Chondrocyte (in vitro differentiated cells): ENCODE measurements around the gene BTG3. TPM values are rescaled to one million over a fixed set of nuclear protein-coding genes. Genes with fewer than 3 reads are reported as not detected.

Experiments used
- DNase-seq: peaks from one replicate; pipeline ENCODE4 v3.0.0; 2021; ENCODE audit warnings: mixed read lengths, low spot score
- H3K27ac Mint-ChIP-seq: one replicate; pipeline ENCODE4 v1.8.0; 2021; ENCODE audit warnings: mild to moderate bottlenecking, moderate library complexity, mixed read lengths; ENCODE audit not compliant: unreplicated experiment
- H3K27me3 Mint-ChIP-seq: 2 replicates; pipeline ENCODE4 v1.8.0; 2021; ENCODE audit warnings: low read depth, mixed read lengths
- H3K36me3 Mint-ChIP-seq: 2 replicates; pipeline ENCODE4 v1.8.0; 2021; ENCODE audit warnings: low read depth, mixed read lengths
- H3K4me1 Mint-ChIP-seq: 2 replicates; pipeline ENCODE4 v1.8.0; 2021; ENCODE audit warnings: low read depth, mild to moderate bottlenecking, mixed read lengths
- H3K4me3 Mint-ChIP-seq: one replicate; pipeline ENCODE4 v1.8.0; 2021; ENCODE audit warnings: mild to moderate bottlenecking, moderate library complexity, mixed read lengths; ENCODE audit not compliant: unreplicated experiment
- H3K9me3 Mint-ChIP-seq: 2 replicates; pipeline ENCODE4 v1.8.0; 2021; ENCODE audit warnings: low read depth, mixed read lengths
- total RNA-seq: library from RNA; stranded (reverse); gene quantifications from 3 replicates; pipeline ENCODE4 v1.2.1, GENCODE V29; 2021
- TF ChIP-seq, protein P1 (sequence below): fragments of 200-600 bp; sonication (generic); IDR thresholded peaks from 2 replicates; pipeline ENCODE4 v1.5.0; 2021; ENCODE audit warnings: antibody characterized with exemption, mild to moderate bottlenecking, moderate library complexity

The BTG3 gene
- total RNA-seq, 1 donor from 2014 or later, result 22.0 TPM

DNA sequence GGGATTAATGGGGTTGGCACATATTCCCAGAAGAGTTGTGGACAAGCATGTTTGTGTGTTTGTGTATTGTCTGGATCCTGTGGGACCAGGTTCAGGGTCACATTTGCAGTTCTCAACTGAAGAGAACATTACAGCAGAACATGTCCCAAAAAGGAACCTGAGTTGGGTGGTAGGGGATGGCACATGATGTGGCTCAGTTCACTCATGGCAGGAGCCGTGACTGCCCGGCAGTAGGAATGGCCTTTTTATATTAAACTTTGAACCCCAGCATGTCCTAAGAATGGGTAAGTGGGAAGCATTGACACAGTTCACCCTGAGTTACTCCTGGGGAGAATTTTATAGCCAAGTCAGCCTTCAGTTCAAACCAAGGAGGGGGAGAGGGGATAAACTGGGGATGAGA is 58.6 kb downstream of the BTG3 start:
- DNase-seq, result no peak
- Mint-ChIP-seq H3K27me3 (peaks cover 1% of the 10 kb centered on the region), H3K36me3 (no peaks in the 10 kb centered on the region), H3K9me3 (no peaks in the 10 kb centered on the region), H3K4me3 (no peak overlapping the region), H3K27ac (no peak overlapping the region), H3K4me1 (no peaks in the 10 kb centered on the region)
- TF ChIP-seq, protein P1, sequence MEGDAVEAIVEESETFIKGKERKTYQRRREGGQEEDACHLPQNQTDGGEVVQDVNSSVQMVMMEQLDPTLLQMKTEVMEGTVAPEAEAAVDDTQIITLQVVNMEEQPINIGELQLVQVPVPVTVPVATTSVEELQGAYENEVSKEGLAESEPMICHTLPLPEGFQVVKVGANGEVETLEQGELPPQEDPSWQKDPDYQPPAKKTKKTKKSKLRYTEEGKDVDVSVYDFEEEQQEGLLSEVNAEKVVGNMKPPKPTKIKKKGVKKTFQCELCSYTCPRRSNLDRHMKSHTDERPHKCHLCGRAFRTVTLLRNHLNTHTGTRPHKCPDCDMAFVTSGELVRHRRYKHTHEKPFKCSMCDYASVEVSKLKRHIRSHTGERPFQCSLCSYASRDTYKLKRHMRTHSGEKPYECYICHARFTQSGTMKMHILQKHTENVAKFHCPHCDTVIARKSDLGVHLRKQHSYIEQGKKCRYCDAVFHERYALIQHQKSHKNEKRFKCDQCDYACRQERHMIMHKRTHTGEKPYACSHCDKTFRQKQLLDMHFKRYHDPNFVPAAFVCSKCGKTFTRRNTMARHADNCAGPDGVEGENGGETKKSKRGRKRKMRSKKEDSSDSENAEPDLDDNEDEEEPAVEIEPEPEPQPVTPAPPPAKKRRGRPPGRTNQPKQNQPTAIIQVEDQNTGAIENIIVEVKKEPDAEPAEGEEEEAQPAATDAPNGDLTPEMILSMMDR, result no peak

DNA sequence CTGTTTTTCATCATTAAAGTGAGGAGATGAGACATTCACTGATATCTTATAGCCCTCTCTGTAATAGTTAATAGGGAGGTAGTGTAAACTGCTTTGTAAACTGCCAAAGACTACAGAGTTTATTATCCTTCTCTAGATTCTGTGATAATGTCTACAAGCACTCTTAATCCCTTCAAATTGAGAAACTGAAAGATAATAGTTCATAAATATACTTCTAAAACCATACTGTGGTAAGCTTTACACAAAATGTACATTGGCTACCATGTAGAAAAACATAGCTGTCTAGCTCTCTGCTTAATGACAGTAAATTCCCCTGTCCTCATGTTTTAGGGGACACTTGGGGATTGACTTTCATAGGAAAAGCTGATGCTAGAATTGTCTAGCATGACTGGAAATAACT is 60.3 kb downstream of the BTG3 start:
- H3K36me3 Mint-ChIP-seq, result no peaks in the 10 kb centered on the region
- H3K9me3 Mint-ChIP-seq, result no peaks in the 10 kb centered on the region
- peaks cover 1% of the 10 kb centered on the region for H3K27me3 Mint-ChIP-seq
- DNase-seq, result no peak
- no peak overlapping the region for H3K4me3 Mint-ChIP-seq
- TF ChIP-seq, protein P1, result no peak
- no peak overlapping the region for H3K27ac Mint-ChIP-seq
- H3K4me1 Mint-ChIP-seq, result no peaks in the 10 kb centered on the region

DNA sequence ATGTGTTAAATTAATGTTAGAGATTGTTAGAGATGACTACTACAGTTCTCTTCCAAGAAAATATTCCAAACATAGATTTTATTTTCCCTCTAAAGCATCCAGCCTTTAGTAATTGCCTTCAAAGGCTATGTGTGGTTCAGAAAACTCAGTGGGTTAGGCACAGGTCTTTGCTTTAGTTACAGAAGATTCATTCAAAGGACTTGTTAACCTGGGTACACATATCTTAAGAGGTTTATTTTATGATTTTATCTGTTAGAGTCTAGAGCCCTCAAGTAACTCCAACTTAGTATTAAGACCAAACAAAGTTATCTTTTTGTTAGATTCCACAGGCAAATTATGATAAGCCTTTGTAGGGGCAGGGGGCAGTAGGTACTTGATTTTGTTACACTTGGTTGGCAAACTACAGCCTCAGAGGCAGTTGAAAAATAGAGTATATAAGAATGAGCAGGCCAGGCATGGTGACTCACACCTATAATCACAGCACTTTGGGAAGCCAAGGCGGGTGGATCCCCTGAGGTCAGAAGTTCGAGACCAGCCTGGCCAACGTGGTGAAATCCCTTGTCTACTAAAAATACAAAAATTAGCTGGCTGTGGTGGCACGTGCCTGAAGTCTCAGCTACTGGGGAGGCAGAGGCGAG is 61.9 kb downstream of the BTG3 start:
- no peaks in the 10 kb centered on the region for H3K9me3 Mint-ChIP-seq
- DNase-seq, result no peak
- H3K4me1 Mint-ChIP-seq, result no peaks in the 10 kb centered on the region
- peaks cover 1% of the 10 kb centered on the region for H3K27me3 Mint-ChIP-seq
- no peak overlapping the region for H3K4me3 Mint-ChIP-seq
- no peaks in the 10 kb centered on the region for H3K36me3 Mint-ChIP-seq
- TF ChIP-seq, protein P1, result no peak
- H3K27ac Mint-ChIP-seq, result no peak overlapping the region

DNA sequence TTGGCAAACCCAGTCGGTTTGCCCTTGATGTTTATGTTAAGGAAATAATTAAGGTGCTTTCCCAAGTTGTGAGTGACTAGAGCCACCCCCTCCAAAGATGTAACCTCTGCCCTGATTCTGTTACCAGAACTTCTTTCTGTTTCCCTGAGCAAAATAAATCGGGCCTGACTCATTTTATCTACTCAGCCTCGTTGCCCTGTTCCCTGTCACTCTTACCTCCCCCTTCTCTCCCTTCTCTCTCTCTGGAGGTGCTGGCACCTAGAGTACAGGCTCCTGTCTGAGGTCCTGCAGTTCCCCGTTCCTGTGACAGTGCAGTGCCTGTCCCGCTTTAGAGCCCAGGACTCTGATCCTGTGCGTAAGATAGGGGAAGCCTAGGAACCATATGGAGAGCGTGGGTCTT is 64.4 kb downstream of the BTG3 start:
- Mint-ChIP-seq H3K27ac (no peak overlapping the region), H3K9me3 (no peaks in the 10 kb centered on the region), H3K4me3 (no peak overlapping the region), H3K36me3 (no peaks in the 10 kb centered on the region), H3K4me1 (no peaks in the 10 kb centered on the region), H3K27me3 (no peaks in the 10 kb centered on the region)
- TF ChIP-seq, protein P1, result no peak
- DNase-seq, result no peak

DNA sequence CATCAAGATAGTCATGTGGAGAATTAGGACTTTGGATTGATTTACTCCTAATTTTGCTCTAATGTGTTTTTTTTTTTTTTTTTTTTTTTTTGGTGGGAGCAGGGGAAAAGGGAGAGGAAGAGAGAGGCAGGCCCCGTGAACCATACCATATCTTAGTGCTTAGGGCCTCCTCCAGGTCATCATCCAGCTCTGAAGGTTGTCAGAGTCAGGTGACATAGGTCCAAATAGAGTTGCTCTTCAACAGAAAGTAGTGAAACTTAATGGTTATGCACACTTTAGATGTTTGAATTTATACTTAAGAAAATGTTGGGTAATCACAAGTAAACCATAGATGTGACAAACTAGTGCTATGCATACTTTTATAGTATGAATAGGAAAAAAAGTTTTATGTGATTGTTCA is 67.7 kb downstream of the BTG3 start:
- H3K27me3 Mint-ChIP-seq, result peaks cover 4% of the 10 kb centered on the region
- H3K36me3 Mint-ChIP-seq, result no peaks in the 10 kb centered on the region
- no peak for DNase-seq
- no peaks in the 10 kb centered on the region for H3K9me3 Mint-ChIP-seq
- H3K4me3 Mint-ChIP-seq, result no peak overlapping the region
- no peaks in the 10 kb centered on the region for H3K4me1 Mint-ChIP-seq
- TF ChIP-seq, protein P1, result no peak
- no peak overlapping the region for H3K27ac Mint-ChIP-seq

Other genes starting within 250 kb of the BTG3 start
- gene CXADR, start 99.9 kb downstream of the BTG3 start, total RNA-seq, result 0.08 to 0.75 TPM (median 0.17 TPM) in 3 replicates
- 10.4 to 15.1 TPM (median 12.9 TPM) in 3 replicates for gene C21orf91, start 206.5 kb upstream of the BTG3 start, total RNA-seq